BLaER1 (cell line): ENCODE measurements around the gene DDR2.

Experiments used
- H3K27ac ChIP-seq: shearing (Covaris generic); formaldehyde crosslinking; 2 replicates; pipeline ENCODE4 v1.8.1; 2022
- H3K27me3 ChIP-seq: shearing (Covaris generic); formaldehyde crosslinking; 2 replicates; pipeline ENCODE4 v1.8.1; 2022
- H3K36me3 ChIP-seq: shearing (Covaris generic); formaldehyde crosslinking; 2 replicates; pipeline ENCODE4 v1.8.1; 2022
- H3K4me1 ChIP-seq: shearing (Covaris generic); formaldehyde crosslinking; 2 replicates; pipeline ENCODE4 v1.8.1; 2022
- H3K4me2 ChIP-seq: shearing (Covaris generic); formaldehyde crosslinking; 2 replicates; pipeline ENCODE4 v1.8.1; 2022
- H3K4me3 ChIP-seq: shearing (Covaris generic); formaldehyde crosslinking; 2 replicates; pipeline ENCODE4 v1.8.1; 2022
- H3K9ac ChIP-seq: shearing (Covaris generic); formaldehyde crosslinking; 2 replicates; pipeline ENCODE4 v1.8.1; 2022
- H3K9me3 ChIP-seq: shearing (Covaris generic); formaldehyde crosslinking; 2 replicates; pipeline ENCODE4 v1.8.1; 2022
- H4K20me1 ChIP-seq: shearing (Covaris generic); formaldehyde crosslinking; 2 replicates; pipeline ENCODE4 v1.8.1; 2022
- Cebpa-rat ChIP-seq: shearing (Covaris generic); IDR thresholded peaks from 2 replicates; pipeline ENCODE4 v1.8.1; 2022

DDR2 gene

GRCh38 chr1:162679298-162679697 is 47.0 kb downstream of the DDR2 start:
- H3K36me3 ChIP-seq, result no peaks in the 10 kb centered on the region
- no peaks in the 10 kb centered on the region for H4K20me1 ChIP-seq
- H3K4me2 ChIP-seq, result no peak overlapping the region
- H3K4me3 ChIP-seq, result no peak overlapping the region
- H3K27ac ChIP-seq, result no peak overlapping the region
- no peaks in the 10 kb centered on the region for H3K9me3 ChIP-seq
- H3K27me3 ChIP-seq, result no peaks in the 10 kb centered on the region
- no peak for TF ChIP-seq Cebpa-rat
- H3K9ac ChIP-seq, result no peak overlapping the region
- no peaks in the 10 kb centered on the region for H3K4me1 ChIP-seq

GRCh38 chr1:162680419-162681121 is 48.3 kb downstream of the DDR2 start:
- Histone ChIP-seq H3K4me1 (no peaks in the 10 kb centered on the region), H4K20me1 (no peaks in the 10 kb centered on the region), H3K27me3 (no peaks in the 10 kb centered on the region), H3K9ac (no peak overlapping the region), H3K4me3 (no peak overlapping the region), H3K36me3 (no peaks in the 10 kb centered on the region), H3K4me2 (no peak overlapping the region), H3K27ac (no peak overlapping the region), H3K9me3 (no peaks in the 10 kb centered on the region)
- no peak for TF ChIP-seq Cebpa-rat

DNA sequence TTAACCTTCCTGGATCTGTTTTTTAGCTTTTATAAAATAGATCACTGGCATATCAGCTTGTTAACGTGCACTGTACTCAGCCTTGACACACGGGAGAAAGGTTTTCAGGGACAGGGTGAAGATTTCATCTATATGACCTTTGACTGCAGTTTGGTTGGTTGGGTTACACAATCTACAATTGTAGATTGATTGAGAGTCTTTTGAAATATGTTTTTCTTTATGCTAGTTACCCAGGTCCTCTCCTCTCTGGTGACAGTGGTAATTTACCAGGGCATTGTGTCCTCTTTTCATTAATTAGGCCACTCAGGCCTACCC is 48.8 kb downstream of the DDR2 start:
- no peaks in the 10 kb centered on the region for H3K4me1 ChIP-seq
- no peaks in the 10 kb centered on the region for H3K27me3 ChIP-seq
- no peaks in the 10 kb centered on the region for H3K9me3 ChIP-seq
- H4K20me1 ChIP-seq, result no peaks in the 10 kb centered on the region
- no peak overlapping the region for H3K9ac ChIP-seq
- no peak overlapping the region for H3K4me3 ChIP-seq
- H3K27ac ChIP-seq, result no peak overlapping the region
- TF ChIP-seq Cebpa-rat, result no peak
- H3K36me3 ChIP-seq, result no peaks in the 10 kb centered on the region
- H3K4me2 ChIP-seq, result no peak overlapping the region

DNA sequence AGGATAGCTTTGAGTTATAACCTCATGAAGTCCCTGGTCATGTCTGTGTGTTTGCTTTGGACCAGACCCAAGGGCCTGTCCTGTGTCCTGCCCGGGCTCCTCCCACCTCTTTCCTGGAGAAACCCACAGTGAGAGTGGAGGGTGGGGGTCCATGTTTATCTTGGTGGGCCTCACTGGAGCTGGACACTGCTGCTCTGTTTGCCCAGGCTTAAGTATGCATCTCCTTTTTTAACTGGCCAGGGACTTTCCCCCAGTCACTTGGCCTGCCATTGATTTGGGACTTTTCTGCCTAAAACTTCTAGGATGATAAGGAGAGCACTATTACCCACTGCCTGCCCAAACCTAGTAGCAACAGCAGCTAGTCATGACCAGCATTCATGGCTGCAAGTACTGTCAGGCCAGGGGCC is 49.8 kb downstream of the DDR2 start:
- no peaks in the 10 kb centered on the region for H3K36me3 ChIP-seq
- no peak overlapping the region for H3K9ac ChIP-seq
- no peak for TF ChIP-seq Cebpa-rat
- H4K20me1 ChIP-seq, result no peaks in the 10 kb centered on the region
- no peaks in the 10 kb centered on the region for H3K4me1 ChIP-seq
- H3K4me2 ChIP-seq, result no peak overlapping the region
- H3K27me3 ChIP-seq, result no peaks in the 10 kb centered on the region
- H3K27ac ChIP-seq, result no peak overlapping the region
- H3K9me3 ChIP-seq, result no peaks in the 10 kb centered on the region
- H3K4me3 ChIP-seq, result no peak overlapping the region

GRCh38 chr1:162687870-162688269 is 55.6 kb downstream of the DDR2 start:
- no peaks in the 10 kb centered on the region for H3K9me3 ChIP-seq
- H3K36me3 ChIP-seq, result no peaks in the 10 kb centered on the region
- H3K4me1 ChIP-seq, result peaks cover 19% of the 10 kb centered on the region
- TF ChIP-seq Cebpa-rat, result no peak
- no peaks in the 10 kb centered on the region for H3K27me3 ChIP-seq
- no peak overlapping the region for H3K27ac ChIP-seq
- H3K4me3 ChIP-seq, result no peak overlapping the region
- H4K20me1 ChIP-seq, result no peaks in the 10 kb centered on the region
- no peak overlapping the region for H3K4me2 ChIP-seq
- H3K9ac ChIP-seq, result no peak overlapping the region

DNA sequence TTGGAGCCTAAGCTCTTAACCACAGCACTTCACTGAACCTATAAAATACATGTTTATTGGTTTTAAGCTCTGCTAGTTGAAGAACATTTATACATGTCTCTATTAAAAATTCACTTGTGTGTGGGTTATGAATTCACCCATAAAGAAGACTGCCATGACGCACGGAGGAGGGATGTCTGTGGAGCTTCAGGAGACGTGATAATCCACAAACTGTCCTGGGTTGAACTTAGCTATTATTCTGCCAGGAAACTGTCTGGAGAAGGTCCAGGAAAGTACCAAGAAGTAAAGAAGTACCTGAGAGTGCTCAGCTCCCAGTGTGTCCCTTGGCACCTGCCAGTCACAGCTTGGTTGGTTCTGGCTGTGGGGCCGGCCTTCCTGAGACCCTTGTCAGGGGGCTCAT is 56.3 kb downstream of the DDR2 start:
- Histone ChIP-seq H3K36me3 (no peaks in the 10 kb centered on the region), H3K27ac (no peak overlapping the region), H3K9me3 (no peaks in the 10 kb centered on the region), H3K4me1 (peaks cover 19% of the 10 kb centered on the region), H4K20me1 (no peaks in the 10 kb centered on the region), H3K4me3 (no peak overlapping the region), H3K9ac (no peak overlapping the region), H3K27me3 (no peaks in the 10 kb centered on the region), H3K4me2 (no peak overlapping the region)
- TF ChIP-seq Cebpa-rat, result no peak

DNA sequence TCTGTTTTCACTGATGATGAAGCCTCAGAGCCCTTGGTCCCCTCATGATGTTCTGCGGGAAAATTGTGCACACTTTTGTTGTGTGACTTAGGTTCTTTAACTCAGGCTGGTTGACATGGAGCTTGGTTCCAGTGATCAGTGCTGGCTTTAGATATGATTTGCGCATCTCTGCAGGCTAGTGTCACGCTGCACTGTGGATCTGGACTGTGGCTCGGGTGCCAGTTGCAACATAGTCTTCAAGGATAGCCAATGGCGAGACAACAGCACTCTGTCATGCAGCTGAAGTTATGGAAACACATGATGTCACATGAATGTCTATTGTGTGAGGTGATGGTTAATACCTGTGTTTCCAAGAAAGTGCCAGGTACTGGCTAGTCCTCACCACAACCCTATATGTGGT is 56.7 kb downstream of the DDR2 start:
- no peak overlapping the region for H3K9ac ChIP-seq
- H4K20me1 ChIP-seq, result no peaks in the 10 kb centered on the region
- H3K4me3 ChIP-seq, result no peak overlapping the region
- no peak for TF ChIP-seq Cebpa-rat
- H3K9me3 ChIP-seq, result no peaks in the 10 kb centered on the region
- H3K27me3 ChIP-seq, result no peaks in the 10 kb centered on the region
- H3K4me1 ChIP-seq, result peaks cover 19% of the 10 kb centered on the region
- no peak overlapping the region for H3K27ac ChIP-seq
- no peak overlapping the region for H3K4me2 ChIP-seq
- no peaks in the 10 kb centered on the region for H3K36me3 ChIP-seq

DNA sequence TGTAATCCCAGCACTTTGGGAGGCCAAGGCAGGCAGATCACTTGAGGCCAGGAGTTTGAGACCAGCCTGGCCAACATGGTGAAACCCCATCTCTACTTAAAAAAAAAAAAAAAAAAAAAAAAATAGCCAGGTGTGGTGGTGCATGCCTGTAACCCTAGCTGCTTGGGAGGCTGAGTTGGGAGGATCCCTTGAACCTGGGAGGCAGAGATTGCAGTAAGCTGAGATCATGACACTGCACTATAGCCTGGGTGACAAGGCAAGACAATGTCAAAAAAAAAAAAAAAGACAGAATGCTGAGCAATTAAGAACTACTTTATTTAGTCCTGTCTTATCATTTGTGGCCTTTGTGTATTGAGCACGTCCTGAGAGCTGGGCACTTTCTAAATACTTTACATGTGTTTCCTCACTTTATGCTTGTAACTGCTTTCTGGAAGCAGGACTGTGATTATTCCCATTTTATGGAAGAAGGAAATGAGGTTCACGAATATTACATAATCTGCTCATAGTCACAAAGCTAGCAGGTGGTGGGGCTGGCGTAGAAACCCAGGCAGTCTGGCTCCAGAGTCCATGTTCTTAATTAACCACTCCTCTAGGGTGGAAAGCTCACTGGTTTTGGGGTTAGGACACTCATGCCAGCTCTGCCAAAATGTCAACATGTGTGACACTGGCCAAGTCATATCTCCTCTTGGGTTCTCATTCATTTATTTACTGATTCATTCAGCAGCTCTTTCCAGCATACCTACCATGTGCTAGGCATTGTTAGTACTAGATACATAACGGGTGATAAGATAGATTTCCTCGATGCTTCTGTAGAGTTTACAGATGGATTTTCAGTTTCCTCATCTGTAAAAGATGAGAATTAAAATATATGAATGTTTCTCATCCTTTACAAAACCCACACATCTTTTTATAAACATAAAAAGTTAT is 57.7 kb downstream of the DDR2 start:
- Histone ChIP-seq H3K36me3 (no peaks in the 10 kb centered on the region), H3K4me3 (no peak overlapping the region), H3K4me1 (peaks cover 19% of the 10 kb centered on the region), H3K9me3 (no peaks in the 10 kb centered on the region), H3K27ac (0 out of 2 replicates have a peak overlapping the region, but pooled peaks have one; percentile 18), H3K9ac (no peak overlapping the region), H3K4me2 (peak overlapping the region; percentile 54; the same call in 1 of the 2 replicates), H3K27me3 (no peaks in the 10 kb centered on the region), H4K20me1 (no peaks in the 10 kb centered on the region)
- no peak for TF ChIP-seq Cebpa-rat

- H3K4me3 ChIP-seq, result no peak overlapping the region
- H3K27ac ChIP-seq, result peak overlapping the region; percentile 18; the same call in 1 of the 2 replicates
- H3K4me2 ChIP-seq, result peak overlapping the region; percentile 54
These were observed 58.6 kb downstream of the DDR2 start for GRCh38 chr1:162690672-162691434.

More at GRCh38 chr1:162690672-162691434, 58.6 kb downstream of the DDR2 start:
- no peak for TF ChIP-seq Cebpa-rat
- Histone ChIP-seq H3K9me3 (no peaks in the 10 kb centered on the region), H3K27me3 (no peaks in the 10 kb centered on the region), H3K36me3 (no peaks in the 10 kb centered on the region), H3K9ac (no peak overlapping the region), H4K20me1 (no peaks in the 10 kb centered on the region), H3K4me1 (peaks cover 19% of the 10 kb centered on the region)
